Astrocyte (in vitro differentiated cells and primary cell): Measurements from ENCODE around the gene CLK2.
"Not testable (repeated sequence)": the region's sequence is repeated elsewhere in the genome, so short reads cannot be mapped to it uniquely, and the experiment has no call there.

ENCODE experiments used
- EZH2 ChIP-seq: IDR thresholded peaks from 2 replicates; pipeline ENCODE4 v1.6.1; 2012; ENCODE audit warnings: mild to moderate bottlenecking, low read length, inconsistent platforms; ENCODE audit not compliant: insufficient read depth
- TF ChIP-seq, protein P1 (sequence below): IDR thresholded peaks from 2 replicates; pipeline ENCODE4 v1.5.1; 2011; ENCODE audit warnings: low read depth, mild to moderate bottlenecking, inconsistent platforms, low read length, moderate library complexity; ENCODE audit not compliant: insufficient read depth

DNA sequence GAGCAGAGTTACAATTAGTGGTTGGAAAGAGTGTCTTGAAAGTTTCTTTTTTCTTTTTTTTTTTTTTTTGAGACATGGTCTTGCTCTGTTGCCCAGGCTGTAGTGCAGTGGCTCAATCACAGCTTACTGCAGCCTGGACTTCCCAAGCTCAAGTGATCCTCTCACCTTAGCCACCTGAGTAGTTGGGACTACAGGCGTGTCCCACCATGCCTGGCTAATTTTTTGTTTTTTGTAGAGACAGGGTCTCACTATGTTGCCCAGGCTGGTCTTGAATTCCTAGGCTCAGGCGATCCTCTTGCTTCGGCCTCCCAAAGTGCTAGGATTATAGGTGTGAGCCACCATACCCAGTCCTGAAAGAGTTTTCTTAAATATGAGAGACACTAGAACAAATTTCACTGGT is 26.5 kb downstream of the CLK2 start:
- TF ChIP-seq, protein P1, sequence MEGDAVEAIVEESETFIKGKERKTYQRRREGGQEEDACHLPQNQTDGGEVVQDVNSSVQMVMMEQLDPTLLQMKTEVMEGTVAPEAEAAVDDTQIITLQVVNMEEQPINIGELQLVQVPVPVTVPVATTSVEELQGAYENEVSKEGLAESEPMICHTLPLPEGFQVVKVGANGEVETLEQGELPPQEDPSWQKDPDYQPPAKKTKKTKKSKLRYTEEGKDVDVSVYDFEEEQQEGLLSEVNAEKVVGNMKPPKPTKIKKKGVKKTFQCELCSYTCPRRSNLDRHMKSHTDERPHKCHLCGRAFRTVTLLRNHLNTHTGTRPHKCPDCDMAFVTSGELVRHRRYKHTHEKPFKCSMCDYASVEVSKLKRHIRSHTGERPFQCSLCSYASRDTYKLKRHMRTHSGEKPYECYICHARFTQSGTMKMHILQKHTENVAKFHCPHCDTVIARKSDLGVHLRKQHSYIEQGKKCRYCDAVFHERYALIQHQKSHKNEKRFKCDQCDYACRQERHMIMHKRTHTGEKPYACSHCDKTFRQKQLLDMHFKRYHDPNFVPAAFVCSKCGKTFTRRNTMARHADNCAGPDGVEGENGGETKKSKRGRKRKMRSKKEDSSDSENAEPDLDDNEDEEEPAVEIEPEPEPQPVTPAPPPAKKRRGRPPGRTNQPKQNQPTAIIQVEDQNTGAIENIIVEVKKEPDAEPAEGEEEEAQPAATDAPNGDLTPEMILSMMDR = not testable (repeated sequence)
- TF ChIP-seq EZH2 = not testable (repeated sequence)
